ENCODE results near the gene NAP1L4. TPM values are rescaled to one million over a fixed set of nuclear protein-coding genes. Genes with fewer than 3 reads are reported as not detected.

Gene NAP1L4
- total RNA-seq, 1 experiment from 2014 or later = 144 TPM

- Histone ChIP-seq H2AFZ (ENCODE audit: low read depth, low read length, poor library complexity, severe bottlenecking) (no peak overlapping the region), H3K27me3 (ENCODE audit: insufficient read depth, low read length) (no peaks in the 10 kb centered on the region), H3K4me1 (ENCODE audit: control insufficient read depth in 1 of 2, insufficient read depth in 2 of 2, low read length in 2 of 2) (no peaks in the 10 kb centered on the region; a peak in 1 of 4 replicates), H3K9me2 (ENCODE audit: insufficient read depth) (no peaks in the 10 kb centered on the region), H3K79me2 (ENCODE audit: insufficient read depth, low read length) (no peaks in the 10 kb centered on the region; the same call in 1 of the 2 replicates), H3K9ac (ENCODE audit: low read length) (no peak overlapping the region), H4K20me1 (ENCODE audit: insufficient read depth) (no peaks in the 10 kb centered on the region; the same call in 1 of the 2 replicates), H3K4me2 (ENCODE audit: low read length) (no peak overlapping the region), H3K9me3 (ENCODE audit: control insufficient read depth in 1 of 2, insufficient read depth in 1 of 2, low read depth in 1 of 2, low read length in 2 of 2) (no peaks in the 10 kb centered on the region), H3K4me3 (replicated peaks in 1 of 2; ENCODE audit: low read depth in 1 of 2, low read length in 2 of 2) (no peak overlapping the region), H3K27ac (ENCODE audit: low read depth, low read length) (no peak overlapping the region), H3K36me3 (ENCODE audit: control insufficient read depth in 1 of 2, insufficient read depth in 2 of 2, low read length in 2 of 2) (peaks cover 38 to 43% of the 10 kb centered on the region in 2 experiments; a peak in 3 of 4 replicates)
- ChIA-PET CTCF (interaction anchor here (1.0 kb wide), 1 partner anchor 182 kb away, joined by 3 read pairs; no protein-coding TSS in a partner anchor), POLR2A (no interaction called here), RAD21 (ENCODE audit: low non-redundant PET in 1 of 2, low total read pairs in 2 of 2, uncharacterized antibody in 2 of 2, unreplicated experiment in 2 of 2) (no interaction called here)
- ATAC-seq (no peak), DNase-seq (ENCODE audit: low read depth, low spot score) (no peak)
- no peak for TF ChIP-seq YY1 (IDR thresholded peaks at IDR 0.05; ENCODE audit: extremely low read depth, insufficient replicate concordance, low read depth, low read length)
- intact Hi-C loops (cut with micrococcal nuclease) = no loop called here
- BruUV-seq (replicated peaks) = no TSS peak
Observed at GRCh38 chr11:3035333-3035732, 43.2 kb upstream of the NAP1L4 start.

DNA sequence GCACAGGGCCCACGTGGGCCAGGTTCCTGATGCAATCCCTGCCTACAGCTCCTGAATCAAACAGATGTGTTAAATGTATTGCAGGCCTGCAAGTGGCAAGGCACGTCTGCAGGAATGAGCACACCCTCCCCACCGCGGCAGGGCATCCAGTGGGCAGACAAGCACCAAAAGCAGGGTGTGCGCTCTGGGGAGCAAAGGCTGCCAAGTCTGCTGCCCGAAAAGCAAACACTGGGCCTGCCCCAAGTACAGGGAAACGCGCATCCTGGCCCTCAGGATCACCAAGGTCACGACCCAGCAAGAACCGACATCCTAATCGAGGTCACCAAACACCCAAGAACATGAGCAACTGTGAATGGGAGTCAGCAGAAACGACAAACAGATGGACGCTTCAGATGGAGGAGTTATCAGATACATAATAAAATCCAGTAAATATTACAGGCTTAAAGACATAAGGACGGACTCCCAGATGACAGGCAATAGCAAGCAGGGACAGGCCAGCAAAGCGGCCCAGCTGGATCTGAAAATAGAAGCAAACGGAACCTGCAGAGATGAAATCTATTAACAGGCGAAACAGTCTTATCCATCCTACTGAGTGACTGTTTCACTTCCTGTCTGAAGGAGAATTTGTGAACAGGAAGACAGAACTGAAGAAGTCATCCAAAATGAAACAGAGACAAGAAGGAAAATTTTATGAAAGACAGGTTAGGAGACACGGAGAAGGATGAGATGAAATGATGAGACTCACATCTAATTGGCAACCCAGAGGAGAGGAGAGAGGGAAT lies 38.4 kb upstream of the NAP1L4 start:
- CTCF ChIA-PET = no interaction called here
- H3K36me3 ChIP-seq (ENCODE audit: control insufficient read depth in 1 of 2, insufficient read depth in 2 of 2, low read length in 2 of 2) = peaks cover 32 to 37% of the 10 kb centered on the region in 2 experiments
- TF ChIP-seq RAD21 (IDR thresholded peaks at IDR 0.05; ENCODE audit: low read depth) (no peak), SRF (IDR thresholded peaks at IDR 0.05; ENCODE audit: low read depth) (no peak), EZH2 (IDR thresholded peaks at IDR 0.05) (no peak), POLR2A (IDR thresholded peaks at IDR 0.05; ENCODE audit: borderline replicate concordance, extremely low read depth, insufficient read depth, insufficient read length) (no peak), CEBPB (IDR thresholded peaks at IDR 0.05; ENCODE audit: low read depth) (no peak), REST (IDR thresholded peaks at IDR 0.05; ENCODE audit: low read depth) (no peak), POLR2AphosphoS5 (IDR thresholded peaks at IDR 0.05; ENCODE audit: low read depth, low read length) (no peak), SP1 (IDR thresholded peaks at IDR 0.05; ENCODE audit: low read depth) (no peak), EZH2phosphoT487 (IDR thresholded peaks at IDR 0.05; ENCODE audit: borderline replicate concordance) (no peak), CBX3 (IDR thresholded peaks at IDR 0.05; ENCODE audit: low read depth) (no peak), ZNF274 (IDR thresholded peaks at IDR 0.05; ENCODE audit: low read depth, low read length) (no peak), TCF7L2 (IDR thresholded peaks at IDR 0.05; ENCODE audit: borderline replicate concordance, extremely low read depth, insufficient read depth, insufficient read length) (no peak), ELF1 (IDR thresholded peaks at IDR 0.05; ENCODE audit: borderline replicate concordance, low read depth) (no peak)
- TF ChIP-seq, protein P1, sequence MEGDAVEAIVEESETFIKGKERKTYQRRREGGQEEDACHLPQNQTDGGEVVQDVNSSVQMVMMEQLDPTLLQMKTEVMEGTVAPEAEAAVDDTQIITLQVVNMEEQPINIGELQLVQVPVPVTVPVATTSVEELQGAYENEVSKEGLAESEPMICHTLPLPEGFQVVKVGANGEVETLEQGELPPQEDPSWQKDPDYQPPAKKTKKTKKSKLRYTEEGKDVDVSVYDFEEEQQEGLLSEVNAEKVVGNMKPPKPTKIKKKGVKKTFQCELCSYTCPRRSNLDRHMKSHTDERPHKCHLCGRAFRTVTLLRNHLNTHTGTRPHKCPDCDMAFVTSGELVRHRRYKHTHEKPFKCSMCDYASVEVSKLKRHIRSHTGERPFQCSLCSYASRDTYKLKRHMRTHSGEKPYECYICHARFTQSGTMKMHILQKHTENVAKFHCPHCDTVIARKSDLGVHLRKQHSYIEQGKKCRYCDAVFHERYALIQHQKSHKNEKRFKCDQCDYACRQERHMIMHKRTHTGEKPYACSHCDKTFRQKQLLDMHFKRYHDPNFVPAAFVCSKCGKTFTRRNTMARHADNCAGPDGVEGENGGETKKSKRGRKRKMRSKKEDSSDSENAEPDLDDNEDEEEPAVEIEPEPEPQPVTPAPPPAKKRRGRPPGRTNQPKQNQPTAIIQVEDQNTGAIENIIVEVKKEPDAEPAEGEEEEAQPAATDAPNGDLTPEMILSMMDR (IDR thresholded peaks at IDR 0.05 in 2 of 3, conservative IDR thresholded peaks at IDR 0.05 in 1 of 3; ENCODE audit: borderline replicate concordance in 1 of 3, insufficient read depth in 1 of 3, low read depth in 2 of 3, low read length in 2 of 3) = no peak

More for the DNA sequence above, 38.4 kb upstream of the NAP1L4 start:
- no peak overlapping the region for H2AFZ ChIP-seq (ENCODE audit: low read depth, low read length, poor library complexity, severe bottlenecking)
- H3K9me3 ChIP-seq (ENCODE audit: control insufficient read depth in 1 of 2, insufficient read depth in 1 of 2, low read depth in 1 of 2, low read length in 2 of 2) = no peaks in the 10 kb centered on the region
- H3K79me2 ChIP-seq (ENCODE audit: insufficient read depth, low read length) = no peaks in the 10 kb centered on the region; the same call in 1 of the 2 replicates
- BruUV-seq (replicated peaks) = no TSS peak
- no peak overlapping the region for H3K9ac ChIP-seq (ENCODE audit: low read length)
- no peak overlapping the region for H3K4me3 ChIP-seq (replicated peaks in 1 of 2; ENCODE audit: low read depth in 1 of 2, low read length in 2 of 2)
- ChIA-PET RAD21 (ENCODE audit: low non-redundant PET in 1 of 2, low total read pairs in 2 of 2, uncharacterized antibody in 2 of 2, unreplicated experiment in 2 of 2) (no interaction called here), POLR2A (no interaction called here)
- intact Hi-C loops (cut with micrococcal nuclease) = no loop called here
- H4K20me1 ChIP-seq (ENCODE audit: insufficient read depth) = no peaks in the 10 kb centered on the region
- H3K27ac ChIP-seq (ENCODE audit: low read depth, low read length) = no peak overlapping the region
- H3K4me2 ChIP-seq (ENCODE audit: low read length) = no peak overlapping the region
- no peaks in the 10 kb centered on the region for H3K9me2 ChIP-seq (ENCODE audit: insufficient read depth)
- ATAC-seq = no peak
- no peaks in the 10 kb centered on the region for H3K4me1 ChIP-seq (ENCODE audit: control insufficient read depth in 1 of 2, insufficient read depth in 2 of 2, low read length in 2 of 2)
- no peaks in the 10 kb centered on the region for H3K27me3 ChIP-seq (ENCODE audit: insufficient read depth, low read length)
- no peak for DNase-seq (ENCODE audit: low read depth, low spot score)

Data from HCT116 (cell line).